C4-2B (cell line): Measurements from ENCODE around the gene PFN1.
"Not testable (repeated sequence)": the region's sequence is repeated elsewhere in the genome, so short reads cannot be mapped to it uniquely, and the experiment has no call there.

Source experiments
- H3K27ac ChIP-seq: fragments of 450-650 bp; 2 replicates; pipeline ENCODE4 v1.5.1; 2017
- CTCF ChIP-seq: fragments of 450-650 bp; conservative IDR thresholded peaks from 2 replicates; pipeline ENCODE4 v1.5.1; 2017; ENCODE audit warnings: mild to moderate bottlenecking
- ZFX ChIP-seq: fragments of 450-650 bp; IDR thresholded peaks from 2 replicates; pipeline ENCODE4 v1.6.1; 2017

The PFN1 gene

GRCh38 chr17:4932756-4933155, 15.6 kb downstream of the PFN1 start:
- H3K27ac ChIP-seq, result no peak overlapping the region
- TF ChIP-seq CTCF, result no peak
- no peak for TF ChIP-seq ZFX

GRCh38 chr17:4931963-4932362, 16.4 kb downstream of the PFN1 start, which contains the start of gene GP1BA:
GP1BA (plus strand) TSS chr17:4932277; CDS start chr17:4932605, 328 bp downstream.
- no peak within 1 kb of the TSS for H3K27ac ChIP-seq
- TF ChIP-seq ZFX (no peak), CTCF (no peak)

- no peak overlapping the region for H3K27ac ChIP-seq
- TF ChIP-seq ZFX, result no peak
- TF ChIP-seq CTCF, result no peak
Measured at GRCh38 chr17:4928881-4929280, 19.4 kb downstream of the PFN1 start.

GRCh38 chr17:4926577-4927335, 21.6 kb downstream of the PFN1 start:
- not testable (repeated sequence) for H3K27ac ChIP-seq

- H3K27ac ChIP-seq, result no peak overlapping the region
- TF ChIP-seq CTCF (no peak), ZFX (no peak)
Measured at GRCh38 chr17:4921320-4921719, 27.0 kb downstream of the PFN1 start.

GRCh38 chr17:4920351-4921048, 27.8 kb downstream of the PFN1 start:
- TF ChIP-seq CTCF (no peak), ZFX (no peak)
- no peak overlapping the region for H3K27ac ChIP-seq

- H3K27ac ChIP-seq, result no peak overlapping the region
- TF ChIP-seq ZFX (no peak), CTCF (no peak)
Measured at GRCh38 chr17:4919511-4920047, 28.8 kb downstream of the PFN1 start.

GRCh38 chr17:4914551-4914950, 33.8 kb downstream of the PFN1 start:
- H3K27ac ChIP-seq, result not testable (repeated sequence)
